ENCODE data around the gene KCNMA1. TPM values are rescaled to one million over a fixed set of nuclear protein-coding genes. Genes with fewer than 3 reads are reported as not detected.

KCNMA1 gene
- total and polyA plus RNA-seq, 10 donors, result 9.3 to 114 (median 51.5) TPM

DNA sequence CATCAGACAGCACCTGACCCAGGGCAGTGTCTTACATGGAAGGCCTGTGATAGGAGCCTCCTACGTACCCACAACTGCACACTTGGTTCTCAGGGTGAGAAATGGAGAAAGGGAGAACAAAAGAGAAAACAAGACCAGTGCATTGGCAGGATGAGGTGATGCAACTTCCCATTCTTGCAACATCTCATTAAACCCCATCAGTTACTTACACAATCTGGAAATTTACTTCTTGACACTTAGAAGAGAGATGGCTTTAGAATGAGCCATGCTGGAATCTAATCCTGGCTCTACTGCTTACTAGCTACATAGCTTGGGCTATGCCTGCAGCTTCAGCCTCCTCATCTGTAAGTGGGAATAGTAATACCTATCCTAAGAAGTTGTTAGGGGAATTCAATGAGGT lies 391.7 kb downstream of the KCNMA1 start:
- 35 to 50% (median 43%) methylated on average over 1 of the region's 1 CpG for WGBS, 5 donors
- no peaks in the 10 kb centered on the region for H3K9me3 ChIP-seq
- H3K4me1 ChIP-seq, result peaks cover 4 to 32% (median 7%) of the 10 kb centered on the region in 6 donors
- no peaks in the 10 kb centered on the region for H3K27me3 ChIP-seq (replicated peaks in 1 of 7)
- H3K36me3 ChIP-seq, result no peaks in the 10 kb centered on the region
- TF ChIP-seq POLR2AphosphoS5 (IDR thresholded peaks at IDR 0.05) (peak in 1 of 3 donors; percentile 49), POLR2A (IDR thresholded peaks at IDR 0.05) (no peak)
- TF ChIP-seq, protein P1, sequence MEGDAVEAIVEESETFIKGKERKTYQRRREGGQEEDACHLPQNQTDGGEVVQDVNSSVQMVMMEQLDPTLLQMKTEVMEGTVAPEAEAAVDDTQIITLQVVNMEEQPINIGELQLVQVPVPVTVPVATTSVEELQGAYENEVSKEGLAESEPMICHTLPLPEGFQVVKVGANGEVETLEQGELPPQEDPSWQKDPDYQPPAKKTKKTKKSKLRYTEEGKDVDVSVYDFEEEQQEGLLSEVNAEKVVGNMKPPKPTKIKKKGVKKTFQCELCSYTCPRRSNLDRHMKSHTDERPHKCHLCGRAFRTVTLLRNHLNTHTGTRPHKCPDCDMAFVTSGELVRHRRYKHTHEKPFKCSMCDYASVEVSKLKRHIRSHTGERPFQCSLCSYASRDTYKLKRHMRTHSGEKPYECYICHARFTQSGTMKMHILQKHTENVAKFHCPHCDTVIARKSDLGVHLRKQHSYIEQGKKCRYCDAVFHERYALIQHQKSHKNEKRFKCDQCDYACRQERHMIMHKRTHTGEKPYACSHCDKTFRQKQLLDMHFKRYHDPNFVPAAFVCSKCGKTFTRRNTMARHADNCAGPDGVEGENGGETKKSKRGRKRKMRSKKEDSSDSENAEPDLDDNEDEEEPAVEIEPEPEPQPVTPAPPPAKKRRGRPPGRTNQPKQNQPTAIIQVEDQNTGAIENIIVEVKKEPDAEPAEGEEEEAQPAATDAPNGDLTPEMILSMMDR (IDR thresholded peaks at IDR 0.05 in 8 of 11, conservative IDR thresholded peaks at IDR 0.05 in 3 of 11), result no peak
- peak overlapping the region in 5 of 8 donors; percentile 15 to 81 (median 60) for H3K27ac ChIP-seq
- intact Hi-C loops (cut with DNase I; ENCODE audit: low total_unique reads), result no loop called here
- no peak for DNase-seq
- H3K4me3 ChIP-seq, result no peak overlapping the region

DNA sequence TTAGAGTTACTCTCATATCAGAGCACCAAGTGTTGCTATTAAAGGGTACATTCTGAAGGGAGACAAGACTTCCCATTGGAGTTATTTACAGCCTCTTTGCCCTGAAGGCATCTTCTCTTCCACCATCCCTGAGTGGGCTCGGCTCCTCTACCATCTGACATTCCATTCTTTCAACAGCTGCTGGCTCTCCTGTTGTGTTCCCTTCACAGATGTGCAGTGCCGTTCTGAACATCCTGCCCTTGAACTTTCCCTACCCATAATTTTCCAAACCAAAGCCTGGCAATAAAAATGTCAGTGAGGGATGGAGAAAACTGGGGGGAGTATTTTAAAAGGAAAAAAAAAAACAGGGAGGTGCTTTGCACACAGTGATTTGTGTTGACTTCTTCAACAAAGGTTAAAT lies 392.9 kb downstream of the KCNMA1 start:
- H3K27me3 ChIP-seq (replicated peaks in 1 of 7), result no peaks in the 10 kb centered on the region
- no peak overlapping the region for H3K4me3 ChIP-seq
- intact Hi-C loops (cut with DNase I; ENCODE audit: low total_unique reads), result no loop called here
- DNase-seq, result no peak
- H3K27ac ChIP-seq, result peak overlapping the region in 1 of 8 donors; percentile 81
- no peaks in the 10 kb centered on the region for H3K36me3 ChIP-seq
- no peaks in the 10 kb centered on the region for H3K9me3 ChIP-seq
- 70 to 82% (median 77%) methylated on average over 2 of the region's 2 CpGs for WGBS, 5 donors
- peaks cover 4 to 32% (median 7%) of the 10 kb centered on the region in 6 donors for H3K4me1 ChIP-seq
- TF ChIP-seq, protein P1 (IDR thresholded peaks at IDR 0.05 in 8 of 11, conservative IDR thresholded peaks at IDR 0.05 in 3 of 11), result no peak
- TF ChIP-seq POLR2AphosphoS5 (IDR thresholded peaks at IDR 0.05) (no peak), POLR2A (IDR thresholded peaks at IDR 0.05) (no peak)

DNA sequence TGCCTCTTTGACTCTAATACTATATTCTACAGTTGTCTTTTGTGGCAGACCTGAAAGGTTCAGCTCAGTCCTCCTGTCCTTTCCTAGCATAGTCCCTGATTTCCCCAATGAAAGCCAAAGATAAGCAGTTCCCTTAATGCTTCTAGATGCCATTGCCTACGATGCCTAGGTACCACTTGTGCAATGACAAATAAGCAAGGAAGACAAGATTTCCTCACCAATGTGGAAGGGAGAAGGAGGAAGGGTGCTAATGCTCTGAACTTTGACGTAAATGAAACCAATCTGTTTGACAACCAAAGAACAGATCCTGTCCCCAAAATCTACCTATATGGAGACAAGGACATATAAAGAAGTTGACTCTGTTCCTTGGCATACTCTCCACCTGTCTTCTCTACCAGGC lies 393.3 kb downstream of the KCNMA1 start:
- 39 to 75% (median 55%) methylated on average over 2 of the region's 2 CpGs for WGBS, 5 donors
- intact Hi-C loops (cut with DNase I; ENCODE audit: low total_unique reads), result no loop called here
- TF ChIP-seq POLR2A (IDR thresholded peaks at IDR 0.05) (no peak), POLR2AphosphoS5 (IDR thresholded peaks at IDR 0.05) (no peak)
- TF ChIP-seq, protein P1 (IDR thresholded peaks at IDR 0.05 in 8 of 11, conservative IDR thresholded peaks at IDR 0.05 in 3 of 11), result no peak
- Histone ChIP-seq H3K4me1 (peaks cover 4 to 32% (median 7%) of the 10 kb centered on the region in 6 donors), H3K27ac (peak overlapping the region in 1 of 8 donors; percentile 81), H3K27me3 (replicated peaks in 1 of 7) (no peaks in the 10 kb centered on the region), H3K4me3 (no peak overlapping the region), H3K36me3 (no peaks in the 10 kb centered on the region), H3K9me3 (no peaks in the 10 kb centered on the region)
- DNase-seq, result no peak

DNA sequence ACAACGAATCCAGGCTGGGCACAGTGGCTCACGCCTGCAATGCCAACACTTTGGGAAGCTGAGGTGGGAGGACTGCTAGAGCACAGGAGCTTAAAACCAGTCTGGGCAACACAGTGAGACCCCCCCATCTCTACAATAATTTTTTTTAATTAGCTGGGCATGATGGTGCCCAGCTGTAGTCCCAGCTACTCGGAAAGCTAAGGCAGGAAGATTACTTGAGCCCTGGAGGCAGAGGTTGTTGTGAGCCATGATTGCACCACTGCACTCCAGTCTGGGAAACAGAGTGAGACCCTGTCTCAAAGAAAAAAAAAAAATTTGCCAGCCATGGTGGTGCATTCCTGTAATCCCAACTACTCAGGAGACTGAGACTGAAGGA lies 396.3 kb downstream of the KCNMA1 start:
- no peak for DNase-seq
- Histone ChIP-seq H3K4me1 (peaks cover 0 to 19% (median 2%) of the 10 kb centered on the region in 6 donors), H3K27me3 (replicated peaks in 1 of 7) (no peaks in the 10 kb centered on the region), H3K27ac (no peak overlapping the region), H3K9me3 (no peaks in the 10 kb centered on the region), H3K4me3 (no peak overlapping the region), H3K36me3 (no peaks in the 10 kb centered on the region)
- intact Hi-C loops (cut with DNase I; ENCODE audit: low total_unique reads), result no loop called here
- TF ChIP-seq POLR2AphosphoS5 (IDR thresholded peaks at IDR 0.05), result no peak
- 58 to 76% (median 62%) methylated on average over 3 of the region's 3 CpGs for WGBS, 5 donors
